GM21825 (cell line): ENCODE results near the gene TANC1.
"Not testable (repeated sequence)": the region's sequence is repeated elsewhere in the genome, so short reads cannot be mapped to it uniquely, and the experiment has no call there.

Source experiments
- ATAC-seq: cut with Tn5 transposase; IDR thresholded peaks from one replicate; pipeline ENCODE4 v1.9.1; 2021; ENCODE audit warnings: mild to moderate bottlenecking, moderate library complexity; ENCODE audit not compliant: unreplicated experiment

TANC1 gene

DNA sequence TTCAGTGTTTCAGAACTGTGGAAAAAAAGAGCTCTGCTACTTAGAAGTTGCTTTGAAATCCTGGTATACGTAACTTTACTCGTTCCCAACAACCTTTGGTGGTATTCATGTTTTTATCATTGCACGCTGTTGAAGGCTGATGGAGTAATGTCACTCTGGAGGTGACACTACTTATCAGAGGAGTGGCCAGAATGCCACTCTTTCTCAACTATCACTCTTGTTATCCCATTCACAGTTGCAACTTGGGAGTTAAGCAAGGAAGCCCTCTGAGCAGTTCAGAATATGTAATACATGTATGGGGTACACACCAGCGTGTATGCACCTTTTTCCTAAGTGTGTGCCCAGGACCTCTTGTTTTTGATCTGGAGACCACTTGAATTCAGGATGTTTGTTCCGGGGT, 53.6 kb downstream of the TANC1 start:
- ATAC-seq = no peak

DNA sequence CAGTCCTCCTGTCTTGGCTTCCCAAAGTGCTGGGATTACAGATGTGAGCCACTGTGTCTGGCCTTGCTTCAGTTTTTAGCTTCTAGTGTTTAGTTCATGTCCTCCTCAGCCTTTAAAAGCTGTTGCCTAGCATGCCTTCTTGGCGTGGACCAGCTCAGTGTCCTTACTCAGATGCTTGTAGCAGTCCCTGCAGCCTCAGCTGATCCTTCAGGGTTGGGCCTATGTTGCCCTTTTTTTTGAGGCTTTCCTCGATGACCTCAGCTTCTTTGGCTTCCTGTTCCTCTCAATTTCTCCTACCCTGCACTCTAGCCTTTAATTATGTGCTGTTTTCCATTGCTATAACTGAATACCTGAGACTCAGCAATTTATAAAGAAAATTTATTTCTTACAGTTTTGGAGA, 57.7 kb downstream of the TANC1 start:
- no peak for ATAC-seq

DNA sequence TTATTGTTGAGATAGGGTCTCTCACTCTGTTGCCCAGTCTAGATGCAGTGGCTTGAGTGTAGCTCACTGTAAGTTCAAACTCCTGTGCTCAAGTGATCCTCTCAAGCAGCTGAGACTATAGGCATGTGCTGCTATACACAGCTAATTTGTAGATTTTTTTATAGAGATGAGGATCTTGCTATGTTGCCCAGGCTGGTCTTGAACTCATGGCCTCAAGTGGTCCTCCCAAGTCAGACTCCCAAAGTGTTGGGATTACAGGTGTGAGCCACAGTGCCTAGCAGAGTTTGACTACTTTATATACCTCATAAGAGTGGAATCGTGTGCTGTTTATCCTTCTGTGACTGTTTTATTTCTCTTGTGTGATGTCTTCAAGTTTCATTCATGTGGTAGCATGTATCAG, 60.3 kb downstream of the TANC1 start:
- no peak for ATAC-seq

GRCh38 chr2:159029936-159030335, 61.5 kb downstream of the TANC1 start:
- no peak for ATAC-seq

DNA sequence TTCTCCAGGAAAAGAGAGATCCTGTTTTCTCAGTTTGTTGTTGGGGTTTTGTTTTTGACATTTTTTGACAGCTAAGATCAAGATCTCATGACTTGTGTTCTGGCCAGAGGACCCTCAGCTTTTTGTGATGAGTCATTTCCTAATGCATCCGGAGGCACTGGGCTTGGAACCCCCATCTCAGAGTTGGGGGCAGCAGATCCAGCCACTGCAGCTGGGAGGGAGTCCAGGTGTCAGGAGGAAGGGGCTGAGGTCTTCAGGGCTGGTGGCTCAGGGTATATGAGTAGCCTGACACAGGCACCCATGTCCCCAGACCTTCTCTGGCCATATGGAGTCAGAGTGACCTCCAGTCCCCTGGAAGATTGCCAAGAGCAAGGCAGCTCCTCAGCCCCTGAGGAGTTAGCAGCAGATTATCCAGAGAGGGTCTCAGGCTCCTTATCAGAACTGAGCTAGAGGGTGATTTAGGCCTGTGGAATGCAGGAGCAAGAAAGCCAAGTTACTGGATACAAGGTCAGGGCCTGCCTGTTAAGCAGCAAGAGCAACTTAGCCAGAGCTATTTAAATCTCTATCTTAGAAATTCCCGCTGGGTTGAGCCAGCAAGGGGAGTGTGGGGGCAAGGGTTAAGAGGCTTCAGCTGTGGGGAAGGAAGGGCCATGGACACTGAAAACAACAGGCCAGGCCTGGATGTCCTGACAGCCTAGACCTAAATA, 62.4 kb downstream of the TANC1 start:
- ATAC-seq = no peak

DNA sequence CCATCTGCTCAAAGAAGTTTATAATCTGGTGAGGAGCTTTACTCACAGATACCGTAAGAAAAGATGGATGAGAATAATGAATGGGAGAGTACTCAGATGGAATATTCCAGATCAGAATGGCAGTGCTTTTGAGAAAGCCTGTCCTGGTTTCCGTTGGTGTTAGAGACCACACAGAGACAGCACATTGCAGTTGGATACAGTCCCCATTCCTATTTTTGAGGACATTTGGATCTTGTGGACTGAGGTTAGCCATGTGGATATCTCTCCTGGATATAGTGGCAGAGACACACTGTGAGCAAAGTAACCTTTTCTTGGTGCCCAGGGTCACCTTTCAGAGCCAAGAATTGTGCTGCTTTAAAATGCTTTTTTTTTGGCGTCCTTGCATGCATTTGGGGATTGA, 63.7 kb downstream of the TANC1 start:
- ATAC-seq = no peak

DNA sequence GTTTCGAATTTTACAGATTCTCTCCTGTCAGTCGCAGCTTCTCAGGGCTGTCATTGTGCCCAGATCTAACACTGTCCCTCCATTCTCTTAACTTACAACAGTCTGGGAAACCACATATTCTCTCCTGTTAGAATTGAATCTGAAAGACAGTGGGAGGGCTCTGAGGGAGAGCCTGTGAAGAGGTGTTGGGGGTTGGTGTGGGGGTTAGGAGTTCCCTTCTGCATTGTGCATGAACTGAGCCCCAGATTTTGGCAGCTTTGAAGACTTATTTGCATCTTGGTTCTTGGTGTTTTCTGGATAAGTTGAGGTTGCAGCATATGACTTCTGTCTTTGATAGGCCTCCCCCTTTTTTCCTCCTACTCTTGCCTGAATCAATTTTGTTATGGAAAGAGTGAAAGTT, 64.1 kb downstream of the TANC1 start:
- no peak for ATAC-seq

DNA sequence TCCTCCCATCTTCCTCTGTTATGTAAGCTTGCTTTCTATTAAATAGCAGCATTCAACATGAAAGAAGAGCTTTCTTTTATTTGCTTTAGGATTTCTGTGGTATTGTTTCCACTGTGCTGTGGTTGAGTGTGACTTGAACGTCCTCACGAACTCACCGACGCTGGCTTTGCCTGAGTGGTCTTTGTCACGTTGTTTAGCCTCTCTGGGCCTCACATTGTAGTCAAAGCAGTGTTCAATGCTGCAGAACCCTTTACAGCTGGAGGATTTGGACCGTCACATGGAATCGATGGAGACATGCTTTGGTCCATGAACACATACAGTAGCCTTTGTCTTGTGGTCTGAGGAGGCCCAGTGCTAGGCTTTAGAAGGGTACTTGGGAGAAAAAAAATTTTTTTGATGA, 66.3 kb downstream of the TANC1 start:
- ATAC-seq = no peak

DNA sequence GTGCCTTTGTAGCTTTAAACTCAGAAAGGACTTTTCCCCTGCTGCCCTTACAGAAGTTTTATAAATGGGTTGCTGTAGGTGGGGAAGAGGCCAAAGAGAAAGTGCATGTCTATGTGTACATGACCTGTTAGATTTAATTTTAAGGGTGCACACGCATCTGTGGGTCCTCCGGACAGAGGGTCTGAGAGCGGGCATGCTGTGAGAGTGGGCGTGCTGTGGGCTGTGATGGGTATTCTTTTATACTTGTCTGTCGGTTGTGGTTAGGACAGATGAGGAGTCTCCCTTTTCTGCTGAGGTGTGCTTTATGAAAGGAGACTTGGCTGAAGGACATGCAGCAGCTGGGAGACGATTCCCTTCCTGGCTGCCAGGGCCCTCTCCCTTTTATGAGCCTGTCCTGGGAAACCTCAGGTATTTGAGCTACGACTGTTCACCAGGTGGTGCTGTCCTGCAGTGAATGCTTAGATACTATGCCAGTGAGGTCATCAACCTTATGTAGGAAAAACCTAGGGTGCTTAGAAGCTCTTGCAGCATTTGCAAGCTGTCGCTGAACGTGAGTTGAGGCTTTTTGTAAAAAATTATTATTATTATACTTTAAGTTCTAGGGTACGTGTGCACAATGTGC, 67.5 kb downstream of the TANC1 start:
- ATAC-seq = no peak

DNA sequence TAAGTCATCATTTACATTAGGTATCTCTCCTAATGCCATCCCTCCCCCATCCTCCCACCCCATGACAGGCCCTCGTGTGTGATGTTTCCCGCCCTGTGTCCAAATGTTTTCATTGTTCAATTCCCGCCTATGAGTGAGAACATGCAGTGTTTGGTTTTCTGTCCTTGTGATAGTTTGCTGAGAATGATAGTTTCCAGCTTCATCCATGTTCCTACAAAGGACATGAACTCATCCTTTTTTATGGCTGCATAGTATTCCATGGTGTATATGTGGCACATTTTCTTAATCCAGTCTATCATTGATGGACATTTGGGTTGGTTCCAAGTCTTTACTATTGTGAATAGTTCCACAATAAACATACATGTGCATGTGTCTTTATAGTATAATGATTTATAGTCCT, 68.0 kb downstream of the TANC1 start:
- ATAC-seq = not testable (repeated sequence)

DNA sequence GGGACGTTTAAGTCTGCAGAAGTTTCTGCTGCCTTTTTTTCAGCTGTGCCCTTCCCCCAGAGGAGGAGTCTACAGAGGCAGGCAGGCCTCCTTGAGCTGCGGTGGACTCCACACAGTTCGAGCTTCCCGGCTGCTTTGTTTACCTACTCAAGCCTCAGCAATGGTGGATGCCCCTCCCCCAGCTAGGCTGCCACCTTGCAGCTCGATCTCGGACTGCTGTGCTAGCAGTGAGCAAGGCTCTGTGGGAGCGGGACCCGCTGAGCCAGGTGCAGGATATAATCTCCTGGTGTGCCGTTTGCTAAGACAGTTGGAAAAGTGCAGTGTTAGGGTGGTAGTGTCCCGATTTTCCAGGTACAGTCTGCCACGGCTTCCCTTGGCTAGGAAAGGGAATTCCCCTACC, 72.9 kb downstream of the TANC1 start:
- not testable (repeated sequence) for ATAC-seq

DNA sequence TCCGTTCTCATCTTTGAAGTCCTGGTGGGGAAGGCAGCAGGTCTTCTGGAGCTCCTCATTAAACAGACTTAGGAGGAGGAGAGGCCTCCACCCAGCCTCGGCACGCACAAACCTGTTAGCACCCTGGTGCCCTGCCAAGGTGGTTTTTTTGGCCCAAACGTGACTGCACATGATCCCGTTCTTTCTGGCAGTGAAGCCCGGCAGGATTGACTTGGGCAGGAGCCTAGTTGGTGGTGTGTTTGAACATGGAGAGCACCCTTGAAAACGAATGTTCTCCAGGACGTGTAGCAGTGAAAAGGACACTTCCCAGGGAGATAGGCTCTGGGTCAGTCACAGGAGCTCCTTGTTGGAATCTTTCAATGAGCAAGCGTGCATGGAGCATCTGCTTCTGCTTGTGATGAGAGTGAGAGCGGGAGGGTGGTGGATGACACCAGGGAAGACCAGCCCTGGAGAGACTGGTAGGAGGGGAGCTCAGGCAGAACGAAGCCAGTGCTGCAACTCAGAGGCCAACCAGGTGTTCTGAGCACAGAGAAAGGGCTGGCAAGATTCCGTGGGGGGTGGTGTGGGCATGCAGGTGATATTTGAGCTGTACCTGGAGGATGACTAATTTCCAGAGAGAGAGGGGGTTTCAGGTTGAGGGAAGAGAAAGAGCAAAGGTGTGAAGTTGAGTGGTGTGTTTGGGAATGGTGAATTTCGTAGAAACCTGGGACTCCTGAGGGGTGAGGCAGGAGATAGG, 73.8 kb downstream of the TANC1 start:
- no peak for ATAC-seq

GRCh38 chr2:159043710-159044109, 75.3 kb downstream of the TANC1 start:
- no peak for ATAC-seq

DNA sequence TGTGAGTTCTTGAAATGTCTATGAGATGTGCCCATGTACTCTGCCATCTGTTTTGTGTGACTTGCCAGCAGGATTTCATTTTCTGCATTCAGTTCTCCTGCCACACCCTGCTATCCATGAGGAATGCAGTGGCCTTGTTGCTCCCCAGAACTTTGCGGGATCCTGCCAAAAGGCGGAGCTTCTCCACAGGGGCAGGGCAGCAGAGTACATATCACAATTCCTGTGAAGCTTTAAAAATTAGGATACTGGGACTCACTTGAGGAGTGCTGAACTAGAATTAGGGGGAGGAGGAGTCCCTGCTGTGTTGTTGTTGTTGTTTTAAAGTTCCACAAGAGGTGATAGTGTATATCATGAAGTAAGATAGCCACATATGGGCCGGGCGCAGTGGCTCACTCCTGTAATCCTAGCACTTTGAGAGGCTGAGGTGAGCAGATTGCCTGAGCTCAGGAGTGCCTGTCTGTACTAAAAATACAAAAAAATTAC, 76.4 kb downstream of the TANC1 start:
- ATAC-seq = no peak

GRCh38 chr2:159045545-159046454, 77.4 kb downstream of the TANC1 start:
- no peak for ATAC-seq

DNA sequence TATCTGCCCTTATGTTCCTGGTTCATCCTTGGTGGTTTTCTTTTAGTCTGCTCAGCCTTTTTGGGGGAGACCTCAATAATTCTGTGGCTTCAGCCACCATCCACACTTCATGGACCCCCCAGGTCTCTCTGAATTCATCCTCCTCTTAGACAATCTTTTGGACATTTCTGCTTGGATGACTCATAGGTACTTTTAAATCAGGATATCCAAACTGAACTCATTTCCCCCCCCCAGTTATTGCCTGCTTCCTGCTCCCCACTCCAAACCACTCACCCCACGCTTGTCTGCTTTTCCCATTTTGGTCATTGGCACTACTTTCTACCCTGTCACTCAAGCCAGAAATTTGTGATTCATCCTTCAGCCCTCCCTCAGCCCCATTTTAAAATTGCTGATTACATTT, 78.5 kb downstream of the TANC1 start:
- no peak for ATAC-seq

DNA sequence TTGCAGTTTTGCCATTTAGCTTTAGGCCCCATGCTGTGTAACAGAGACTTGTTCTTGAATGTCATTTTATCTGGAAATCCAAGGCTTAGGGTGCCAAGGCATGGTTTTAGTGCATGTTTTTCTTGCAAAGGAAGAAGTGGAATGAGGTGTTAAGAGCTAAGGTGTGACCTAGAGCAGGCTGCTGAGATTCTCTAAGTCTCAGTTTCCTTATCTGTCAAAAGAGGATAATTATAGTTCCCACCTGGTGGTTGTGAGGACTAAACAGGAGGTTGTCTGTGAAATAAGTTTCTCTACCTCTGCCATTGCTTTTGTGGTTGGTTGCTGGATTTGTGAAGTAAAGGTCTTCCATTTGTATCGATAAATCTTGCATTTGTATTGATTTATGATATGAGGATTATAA, 82.0 kb downstream of the TANC1 start:
- no peak for ATAC-seq

- ATAC-seq = no peak
These were observed 82.7 kb downstream of the TANC1 start for GRCh38 chr2:159051133-159051532.

DNA sequence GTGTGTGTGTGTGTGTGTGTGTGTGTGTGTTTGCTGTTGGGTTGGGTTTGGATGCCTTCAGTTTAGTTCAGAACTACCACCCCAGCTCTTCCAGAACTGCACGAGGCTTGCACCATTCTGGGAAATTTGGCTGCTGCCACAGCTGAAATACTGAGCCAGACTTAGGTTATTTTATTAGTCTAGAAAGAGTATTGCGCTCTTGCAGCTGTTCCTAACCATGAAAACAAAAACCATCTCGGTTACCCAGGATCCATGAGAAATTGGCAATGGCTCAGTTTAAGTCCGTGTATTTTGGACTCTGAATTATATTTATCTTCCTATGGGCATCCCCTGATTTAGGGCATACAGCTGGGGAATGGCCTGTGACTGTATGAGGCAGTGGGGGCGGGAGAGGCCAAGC, 83.2 kb downstream of the TANC1 start:
- no peak for ATAC-seq

GRCh38 chr2:159052157-159052601, 83.7 kb downstream of the TANC1 start:
- no peak for ATAC-seq
